Transverse colon (tissue), 3 donors: ENCODE results near the gene HAS3.

Experiments
- POLR2A ChIP-seq: fragments of 450-650 bp; IDR thresholded peaks from one replicate; pipeline ENCODE4 v1.6.1; 2016; ENCODE audit warnings: antibody characterized with exemption, mild to moderate bottlenecking, moderate library complexity
- TF ChIP-seq, protein P1 (sequence below), 5 experiments: fragments of 200-600 bp in 3 of 5; fragments of 450-650 bp in 2 of 5; sonication (generic) in 3 of 5; IDR thresholded peaks; 1 replicate in 2 of 5; 2 replicates in 3 of 5; pipeline ENCODE4 v1.5.1; 2016 to 2017; ENCODE audit warnings: antibody characterized with exemption in 5 of 5, inconsistent platforms in 3 of 5, mild to moderate bottlenecking in 2 of 5, moderate library complexity in 1 of 5

DNA sequence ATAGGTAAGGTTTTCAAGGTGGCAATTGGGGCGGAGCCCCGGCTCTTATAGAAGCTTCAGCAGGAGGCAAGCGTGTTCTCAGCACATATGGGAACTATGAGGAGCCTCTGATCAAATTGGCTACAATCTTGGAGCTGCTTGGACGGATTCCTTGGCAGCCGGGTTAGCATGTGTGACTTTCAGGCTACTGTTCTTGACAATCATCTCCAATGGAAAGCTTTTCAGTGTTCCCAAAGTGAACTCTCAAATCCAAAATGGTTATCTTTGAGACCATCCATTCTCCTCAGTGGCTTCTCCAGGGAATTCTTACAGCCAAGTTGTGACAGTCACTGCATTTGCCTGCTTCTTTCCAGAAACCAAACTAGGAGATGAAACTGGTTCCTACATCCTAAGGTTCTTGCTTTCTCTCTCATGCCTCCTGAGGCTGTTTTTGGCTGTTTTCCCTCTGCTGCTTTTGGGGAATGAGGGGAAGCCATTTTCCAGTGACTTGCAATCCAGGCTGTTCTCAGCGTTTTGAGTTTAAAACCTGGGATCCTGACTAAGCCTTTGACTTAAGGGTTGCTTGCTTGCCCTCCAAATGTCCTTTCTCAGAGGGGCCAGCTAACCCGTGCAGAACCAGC, 10.9 kb downstream of the HAS3 start:
- TF ChIP-seq, protein P1, sequence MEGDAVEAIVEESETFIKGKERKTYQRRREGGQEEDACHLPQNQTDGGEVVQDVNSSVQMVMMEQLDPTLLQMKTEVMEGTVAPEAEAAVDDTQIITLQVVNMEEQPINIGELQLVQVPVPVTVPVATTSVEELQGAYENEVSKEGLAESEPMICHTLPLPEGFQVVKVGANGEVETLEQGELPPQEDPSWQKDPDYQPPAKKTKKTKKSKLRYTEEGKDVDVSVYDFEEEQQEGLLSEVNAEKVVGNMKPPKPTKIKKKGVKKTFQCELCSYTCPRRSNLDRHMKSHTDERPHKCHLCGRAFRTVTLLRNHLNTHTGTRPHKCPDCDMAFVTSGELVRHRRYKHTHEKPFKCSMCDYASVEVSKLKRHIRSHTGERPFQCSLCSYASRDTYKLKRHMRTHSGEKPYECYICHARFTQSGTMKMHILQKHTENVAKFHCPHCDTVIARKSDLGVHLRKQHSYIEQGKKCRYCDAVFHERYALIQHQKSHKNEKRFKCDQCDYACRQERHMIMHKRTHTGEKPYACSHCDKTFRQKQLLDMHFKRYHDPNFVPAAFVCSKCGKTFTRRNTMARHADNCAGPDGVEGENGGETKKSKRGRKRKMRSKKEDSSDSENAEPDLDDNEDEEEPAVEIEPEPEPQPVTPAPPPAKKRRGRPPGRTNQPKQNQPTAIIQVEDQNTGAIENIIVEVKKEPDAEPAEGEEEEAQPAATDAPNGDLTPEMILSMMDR (IDR thresholded peaks at IDR 0.05), result no peak
- TF ChIP-seq POLR2A, result no peak
